Stimulated activated CD8-positive, alpha-beta memory T cell treated with anti-CD3 and anti-CD28 coated beads, Interleukin-12 subunit alpha, Interleukin-12 subunit beta, amount 100 ng/mL, for 24 hours (primary cell): Measurements from ENCODE around the gene HOMER1.

Experiments
- DNase-seq: peaks from one replicate; pipeline ENCODE4 v3.0.0-alpha.2; 2020; ENCODE audit errors: extremely low read depth

HOMER1 gene, protein sequence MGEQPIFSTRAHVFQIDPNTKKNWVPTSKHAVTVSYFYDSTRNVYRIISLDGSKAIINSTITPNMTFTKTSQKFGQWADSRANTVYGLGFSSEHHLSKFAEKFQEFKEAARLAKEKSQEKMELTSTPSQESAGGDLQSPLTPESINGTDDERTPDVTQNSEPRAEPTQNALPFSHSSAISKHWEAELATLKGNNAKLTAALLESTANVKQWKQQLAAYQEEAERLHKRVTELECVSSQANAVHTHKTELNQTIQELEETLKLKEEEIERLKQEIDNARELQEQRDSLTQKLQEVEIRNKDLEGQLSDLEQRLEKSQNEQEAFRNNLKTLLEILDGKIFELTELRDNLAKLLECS

DNA sequence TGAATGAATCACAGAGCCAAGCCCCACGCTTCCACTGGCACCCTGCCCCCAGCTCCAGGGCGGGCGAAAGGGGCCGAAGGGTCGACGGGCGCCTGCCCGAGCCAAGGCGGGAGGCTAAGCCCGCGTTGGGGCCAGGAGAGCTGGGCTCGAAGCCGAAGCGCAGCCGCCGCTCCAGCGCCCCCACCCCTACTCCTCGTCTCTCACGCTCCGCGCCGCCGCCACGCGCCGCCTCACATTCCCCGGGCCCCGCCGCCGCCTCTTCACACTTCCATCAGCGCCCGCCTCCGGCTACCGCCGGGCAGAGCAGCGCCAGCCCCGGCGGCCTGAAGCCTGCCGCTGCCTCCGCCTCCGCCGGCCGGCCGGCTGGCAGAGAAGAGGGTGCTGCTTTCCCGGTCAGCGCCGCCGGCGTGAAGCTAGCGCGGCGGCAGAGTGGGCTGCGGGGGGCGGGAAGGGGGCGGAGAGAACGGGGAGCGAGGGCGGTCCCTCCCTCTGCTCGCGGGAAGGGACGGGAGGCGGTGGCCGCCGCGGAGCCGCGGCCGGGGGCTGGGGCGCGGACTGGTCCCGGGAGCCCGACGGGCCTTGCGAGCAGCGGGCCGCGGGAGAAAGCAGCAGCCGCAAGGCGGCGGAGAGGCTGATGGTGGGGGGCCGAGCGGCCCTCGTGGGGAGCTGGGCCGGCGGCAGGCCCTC lies at the start of gene HOMER1:
HOMER1 (minus strand) TSS at position 431 of the 687 bp plus-strand sequence. CDS start 1,360 bp downstream, outside the sequence.
- peak; percentile 42 for DNase-seq

- no peak for DNase-seq
These were observed 49.3 kb upstream of the HOMER1 start for GRCh38 chr5:79563247-79563590.

- DNase-seq = no peak
These were observed 48.7 kb upstream of the HOMER1 start for GRCh38 chr5:79562351-79563246.

GRCh38 chr5:79561525-79561893 lies 47.6 kb upstream of the HOMER1 start:
- peak; percentile 1 for DNase-seq

DNA sequence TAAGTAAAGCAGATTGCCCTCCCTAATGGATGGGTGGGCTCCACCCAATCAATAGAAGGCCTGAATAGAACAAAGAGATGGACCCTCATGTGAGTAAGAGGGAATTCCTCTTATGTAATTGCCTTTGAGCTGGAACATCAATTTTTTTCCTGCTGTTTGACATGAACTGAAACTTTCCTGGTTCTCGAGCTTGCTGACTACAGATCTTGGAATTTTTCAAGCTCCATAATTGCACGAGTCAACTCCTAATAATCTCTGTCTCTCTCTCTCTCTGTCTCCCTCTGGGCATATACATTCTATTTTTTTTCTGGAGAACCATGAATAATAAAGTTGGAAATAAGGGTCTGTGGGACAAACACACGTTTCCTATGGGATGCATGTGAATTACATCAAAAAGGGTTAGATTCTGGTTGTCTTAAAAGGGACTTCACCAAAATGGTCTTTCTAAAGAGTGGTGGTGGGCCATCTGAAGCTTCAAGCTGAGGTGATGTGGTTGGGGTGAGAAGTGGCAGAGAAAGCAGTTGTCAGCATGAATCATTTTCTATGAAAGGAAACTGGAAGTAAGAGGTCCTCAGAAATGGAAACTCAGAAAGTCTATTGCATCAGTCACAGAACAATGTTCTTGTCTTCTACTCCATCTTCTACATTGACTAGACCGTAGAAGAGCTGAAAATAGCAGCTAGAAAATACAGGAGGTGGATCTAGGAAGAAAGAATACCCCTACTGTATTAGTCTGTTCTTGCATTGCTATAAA lies 47.0 kb upstream of the HOMER1 start:
- no peak for DNase-seq

DNA sequence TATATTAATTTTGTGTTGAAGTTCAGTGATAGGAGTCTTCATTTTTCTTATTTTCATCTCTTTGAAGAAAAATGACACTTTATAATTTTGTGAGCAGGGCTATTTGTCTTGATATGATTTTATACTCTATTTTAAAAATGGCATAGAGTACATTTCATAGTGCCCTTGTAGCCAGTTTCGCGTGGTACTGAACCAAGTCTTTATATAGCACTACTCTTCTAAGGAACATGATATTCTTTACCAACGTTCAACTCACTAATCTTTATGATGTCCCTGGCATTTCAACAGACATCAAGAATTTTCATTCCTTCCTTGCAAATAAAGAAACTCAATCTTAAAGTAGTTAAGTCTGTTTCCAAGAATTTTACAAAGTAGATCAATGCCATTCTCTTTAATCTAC lies 41.5 kb upstream of the HOMER1 start:
- no peak for DNase-seq

DNA sequence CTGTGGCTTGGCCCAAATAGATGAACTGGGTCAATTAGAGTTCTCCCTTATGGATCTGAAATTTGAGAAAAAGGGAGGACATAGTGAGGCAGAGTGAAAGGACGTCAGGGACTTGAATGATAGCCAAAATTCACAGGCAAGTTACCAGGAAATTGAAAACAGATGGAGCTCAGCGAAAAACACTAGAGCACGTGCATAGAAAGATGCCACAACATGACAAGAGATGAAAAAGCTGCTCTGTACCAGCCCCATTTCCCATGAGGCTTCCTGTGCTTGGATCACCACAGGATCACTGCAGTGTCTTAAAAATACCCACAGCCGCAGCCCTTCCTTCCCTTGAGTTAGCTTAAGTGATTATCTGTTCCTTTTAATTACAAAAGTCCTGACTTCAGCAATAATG lies 39.0 kb upstream of the HOMER1 start:
- DNase-seq = no peak

DNA sequence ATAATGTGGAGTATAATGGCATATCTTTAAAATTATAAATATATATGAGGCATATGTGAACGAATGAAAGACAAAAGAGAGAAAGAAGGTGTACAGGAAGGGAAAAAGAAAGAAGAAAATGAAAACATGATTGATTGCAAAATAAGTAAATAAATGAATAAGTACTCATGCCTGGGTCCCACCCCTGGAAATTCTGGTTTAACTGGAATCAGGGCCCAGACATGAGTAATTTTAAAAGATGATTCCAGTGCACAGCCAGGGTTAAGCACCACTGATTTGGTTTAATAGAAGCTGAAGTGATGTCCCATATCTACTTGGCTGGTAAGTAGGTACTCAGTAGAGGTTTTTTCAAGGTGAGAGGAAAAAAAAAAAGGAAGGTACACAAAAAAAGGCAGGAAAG lies 34.0 kb upstream of the HOMER1 start:
- DNase-seq = no peak

DNA sequence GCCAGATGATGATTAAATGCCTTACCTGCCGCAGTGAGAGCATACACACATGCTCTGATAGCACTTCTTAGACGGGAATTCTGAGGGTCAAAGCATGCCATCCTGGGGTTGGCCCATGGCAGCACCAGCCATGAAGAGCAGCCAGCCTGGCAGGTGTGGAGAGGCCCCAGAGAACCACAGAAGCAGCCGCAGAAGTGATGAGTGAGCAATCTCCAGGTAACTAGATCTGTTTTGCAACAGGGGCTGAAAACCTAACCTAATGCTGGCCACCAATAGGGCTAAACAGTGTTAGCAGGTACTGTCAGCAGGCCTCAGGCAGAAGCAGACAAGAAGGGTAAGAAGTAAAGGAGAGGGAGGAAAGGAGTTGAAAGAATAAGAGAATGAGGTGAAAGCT lies 33.5 kb upstream of the HOMER1 start:
- DNase-seq = no peak

GRCh38 chr5:79546782-79547428 lies 33.0 kb upstream of the HOMER1 start:
- DNase-seq = no peak

DNA sequence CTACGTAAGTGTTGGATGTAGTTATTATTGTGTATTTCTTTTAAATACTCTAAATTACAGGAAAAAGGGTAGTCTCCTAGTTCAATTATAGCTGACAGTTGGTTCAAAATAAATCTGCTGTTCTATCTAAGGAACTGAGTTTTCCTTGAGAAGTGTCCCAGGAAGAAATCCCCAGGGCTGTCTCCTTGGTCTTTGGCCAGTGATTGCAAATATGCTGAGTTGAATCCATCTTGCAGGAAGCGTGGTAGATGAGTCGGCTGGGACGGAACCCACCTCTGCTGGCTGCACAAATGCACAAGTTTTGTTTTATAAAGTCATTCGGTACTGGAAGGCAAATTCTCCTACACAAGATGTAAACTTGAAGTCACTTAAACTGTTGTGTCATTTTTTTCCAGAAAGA lies 30.2 kb upstream of the HOMER1 start:
- no peak for DNase-seq

- DNase-seq = no peak
These were observed 27.0 kb upstream of the HOMER1 start for GRCh38 chr5:79540939-79541338.

- no peak for DNase-seq
These were observed 22.4 kb upstream of the HOMER1 start for GRCh38 chr5:79536193-79536906.

DNA sequence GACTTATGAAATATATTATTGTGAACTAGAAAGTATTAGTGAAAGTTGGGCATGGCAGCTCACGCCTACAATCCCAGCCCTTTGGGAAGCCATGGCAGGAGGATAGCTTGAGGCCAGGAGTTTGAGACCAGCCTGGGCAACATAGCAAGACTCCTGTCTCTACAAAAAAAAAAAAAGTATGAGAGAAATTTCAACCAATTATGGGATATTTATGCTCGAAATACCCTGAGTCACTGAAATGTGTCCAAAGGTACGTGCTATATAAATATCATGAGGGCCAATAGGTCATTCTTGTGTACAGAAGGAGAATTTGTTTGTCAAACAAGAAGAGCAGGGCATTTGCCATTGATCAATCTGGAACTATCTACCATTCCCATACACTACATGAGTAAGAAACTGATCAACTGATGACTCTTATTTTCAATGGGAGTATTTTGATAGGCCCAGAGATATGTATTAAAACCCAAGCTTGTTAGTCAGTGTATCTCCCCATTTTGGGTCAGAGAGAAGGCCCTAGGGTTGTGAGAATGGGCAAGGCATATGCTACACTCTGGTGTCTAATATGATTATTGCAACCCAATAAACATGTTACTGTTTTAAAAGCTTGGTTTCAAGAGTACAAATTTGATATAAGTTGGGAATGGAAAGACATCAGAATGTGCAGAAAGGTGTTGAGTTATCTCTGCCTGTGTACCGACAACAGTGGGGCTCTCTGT lies 21.7 kb upstream of the HOMER1 start:
- no peak for DNase-seq

- DNase-seq = no peak
These were observed 15.2 kb upstream of the HOMER1 start for GRCh38 chr5:79529110-79529509.

DNA sequence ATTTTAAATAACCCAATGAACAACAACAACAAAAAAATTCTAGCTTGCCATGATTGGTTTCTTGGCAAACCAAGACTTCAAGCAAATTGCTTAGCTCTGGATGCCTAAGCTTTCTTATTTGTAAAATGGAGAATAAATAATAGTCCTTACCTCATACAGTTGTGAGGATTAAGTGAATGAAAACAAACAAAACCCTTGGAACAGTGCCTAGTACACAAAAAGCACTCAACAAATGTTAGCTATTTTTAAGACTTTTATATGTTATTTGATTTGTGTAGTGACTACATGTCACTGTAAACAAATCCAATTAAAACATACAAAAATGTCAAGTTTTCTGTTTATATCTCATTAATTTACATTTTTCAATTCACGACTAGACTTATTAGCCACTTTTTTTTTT lies 13.5 kb upstream of the HOMER1 start:
- DNase-seq = no peak

- no peak for DNase-seq
These were observed 13.0 kb upstream of the HOMER1 start for GRCh38 chr5:79526928-79527327.

GRCh38 chr5:79526493-79526892 lies 12.6 kb upstream of the HOMER1 start:
- DNase-seq = no peak

- DNase-seq = no peak
These were observed 7.2 kb upstream of the HOMER1 start for GRCh38 chr5:79521156-79521555.

DNA sequence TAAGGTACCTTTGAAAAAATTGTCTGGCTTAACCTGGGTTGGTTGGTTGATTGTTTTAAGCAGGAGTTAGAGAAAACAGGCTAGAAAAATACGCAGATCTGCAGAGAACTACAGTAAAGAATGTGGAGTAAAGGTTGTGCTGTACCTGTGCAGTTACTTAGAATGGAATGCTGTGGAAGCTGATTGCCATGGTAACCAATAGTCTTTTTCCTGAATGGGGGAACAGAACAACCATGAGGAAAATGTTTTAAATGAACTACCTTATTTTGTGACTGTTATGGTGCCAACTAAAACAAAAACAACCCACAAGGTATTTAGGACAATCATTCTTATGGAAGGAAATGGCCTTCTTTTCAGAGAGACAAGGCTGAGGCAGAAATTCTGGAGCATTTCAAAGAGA lies 4.8 kb upstream of the HOMER1 start:
- no peak for DNase-seq
